Gastrocnemius medialis (tissue), 4 donors: Measurements from ENCODE around the gene RALGAPA2.

ENCODE experiments used
- CTCF ChIP-seq, 5 experiments: fragments of 450-650 bp in 3 of 5; fragments of 200-600 bp in 2 of 5; sonication (generic) in 2 of 5; IDR thresholded peaks in 4 of 5; conservative IDR thresholded peaks in 1 of 5; 1 replicate in 4 of 5; 2 replicates in 1 of 5; pipeline ENCODE4 v1.5.1; 2016 to 2019; ENCODE audit warnings: antibody characterized with exemption in 5 of 5, mild to moderate bottlenecking in 3 of 5, moderate library complexity in 3 of 5
- POLR2A ChIP-seq, 2 donors: fragments of 450-650 bp; IDR thresholded peaks; one replicate each; pipeline ENCODE4 v1.6.1; 2017; ENCODE audit warnings: antibody characterized with exemption in 2 of 2, mild to moderate bottlenecking in 2 of 2, moderate library complexity in 2 of 2

- TF ChIP-seq CTCF (IDR thresholded peaks at IDR 0.05 in 4 of 5, conservative IDR thresholded peaks at IDR 0.05 in 1 of 5) (no peak), POLR2A (IDR thresholded peaks at IDR 0.05) (no peak)
Observed at GRCh38 chr20:20477444-20478041, 234.9 kb downstream of the RALGAPA2 start.
